Activated CD8-positive, alpha-beta memory T cell treated with anti-CD3 and anti-CD28 coated beads, Interleukin-2, amount 50 U/mL, for 1 hour (primary cell): ENCODE results near the gene FGF22.
"Not testable (repeated sequence)": the region's sequence is repeated elsewhere in the genome, so short reads cannot be mapped to it uniquely, and the experiment has no call there.

Source experiments
- DNase-seq: peaks from one replicate; pipeline ENCODE4 v3.0.0-alpha.2; 2020; ENCODE audit errors: extremely low read depth

FGF22 gene

DNA sequence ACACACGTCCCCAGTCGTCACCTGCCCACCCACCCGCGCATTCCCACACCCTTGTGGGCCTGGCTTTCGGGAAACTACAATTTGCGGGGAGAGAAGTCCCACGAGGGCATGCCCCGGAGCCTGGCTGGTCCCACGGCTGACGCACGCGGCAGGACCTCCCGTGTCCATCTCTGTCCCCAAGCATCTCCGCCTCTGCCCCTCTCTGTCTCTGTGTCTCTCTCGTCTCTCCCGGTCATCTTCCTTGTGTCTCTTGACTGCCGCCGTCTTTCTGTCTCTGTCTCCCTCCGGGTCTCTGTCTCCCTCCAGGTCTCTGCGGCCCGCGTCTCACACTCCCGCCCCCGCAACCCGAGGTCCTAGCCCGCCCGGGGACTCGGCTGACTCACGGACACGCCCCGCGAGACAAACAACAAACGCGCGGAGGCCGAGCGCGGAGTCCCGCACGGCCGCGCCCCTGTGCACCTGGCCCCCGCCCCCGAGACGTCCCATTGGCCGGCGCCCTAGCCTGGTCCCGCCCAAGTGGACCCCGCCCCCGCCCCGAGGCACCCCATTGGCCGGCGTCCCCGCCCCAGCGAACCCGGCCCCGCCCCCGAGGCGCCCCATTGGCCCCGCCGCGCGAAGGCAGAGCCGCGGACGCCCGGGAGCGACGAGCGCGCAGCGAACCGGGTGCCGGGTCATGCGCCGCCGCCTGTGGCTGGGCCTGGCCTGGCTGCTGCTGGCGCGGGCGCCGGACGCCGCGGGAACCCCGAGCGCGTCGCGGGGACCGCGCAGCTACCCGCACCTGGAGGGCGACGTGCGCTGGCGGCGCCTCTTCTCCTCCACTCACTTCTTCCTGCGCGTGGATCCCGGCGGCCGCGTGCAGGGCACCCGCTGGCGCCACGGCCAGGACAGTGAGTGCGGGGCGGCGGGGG lies at the start of gene FGF22:
Gene FGF22 (plus strand): TSS at position 627 of the 908 bp plus-strand sequence. CDS start 47 bp downstream, at position 674.
- peak; percentile 78 for DNase-seq

DNA sequence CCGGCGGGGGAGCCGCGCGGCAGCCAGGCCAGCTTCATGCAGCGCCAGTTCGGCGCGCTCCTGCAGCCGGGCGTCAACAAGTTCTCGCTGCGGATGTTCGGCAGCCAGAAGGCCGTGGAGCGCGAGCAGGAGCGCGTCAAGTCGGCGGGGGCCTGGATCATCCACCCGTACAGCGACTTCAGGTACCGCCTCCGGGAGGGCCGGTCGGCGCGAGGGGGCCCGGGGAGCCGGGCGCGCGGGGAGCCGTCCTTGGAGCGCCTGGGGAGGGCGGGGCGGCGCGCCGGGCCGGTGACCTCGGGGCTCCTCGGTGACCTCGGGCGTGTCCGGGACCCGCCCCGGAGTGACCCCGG lies 49.3 kb upstream of the FGF22 start:
- no peak for DNase-seq

- no peak for DNase-seq
Observed at GRCh38 chr19:590750-591098, 49.0 kb upstream of the FGF22 start.

DNA sequence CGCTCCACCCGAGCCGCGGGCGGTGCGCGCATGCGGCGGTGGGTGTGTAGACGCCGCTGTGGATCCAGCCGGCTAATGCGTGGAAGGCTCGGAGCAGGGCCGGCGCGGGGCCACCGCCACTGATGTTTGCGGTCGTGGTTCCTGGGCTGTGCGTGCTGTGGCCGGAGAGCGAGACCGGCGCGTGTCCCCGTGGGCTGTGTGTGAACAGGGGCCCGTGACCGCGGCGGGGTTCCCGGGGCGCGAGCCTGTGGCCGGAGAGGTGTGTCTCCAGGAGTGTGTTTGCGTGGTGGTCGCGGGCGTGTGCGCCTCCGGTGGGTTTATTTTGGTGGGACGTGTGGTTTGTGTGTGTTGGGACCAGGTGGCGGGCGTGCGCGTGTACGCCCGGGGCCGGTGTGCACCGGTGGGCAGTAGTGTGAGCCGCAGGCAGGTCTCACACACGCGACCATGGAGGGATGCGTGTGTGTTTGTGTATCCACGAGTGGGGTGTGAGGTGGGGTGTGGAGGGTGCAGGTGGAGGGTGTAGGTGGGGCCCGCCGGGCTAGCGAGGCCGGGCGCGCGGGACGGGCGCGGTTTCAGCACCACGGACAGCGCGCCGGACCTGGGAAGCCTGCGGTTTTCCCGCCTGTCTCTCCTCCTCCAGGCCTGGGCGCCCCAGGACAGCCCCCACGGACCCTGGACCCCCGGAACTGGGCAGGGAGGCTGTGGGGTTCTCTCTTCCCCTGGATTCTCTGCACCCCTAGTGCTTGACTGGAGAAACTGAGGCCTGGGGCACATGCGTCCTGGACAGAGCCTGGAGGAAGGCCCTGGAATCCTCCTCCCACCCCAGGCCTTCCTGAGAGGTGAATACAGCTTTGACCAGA lies 48.4 kb upstream of the FGF22 start:
- no peak for DNase-seq

GRCh38 chr19:592101-592500 lies 47.6 kb upstream of the FGF22 start:
- no peak for DNase-seq

DNA sequence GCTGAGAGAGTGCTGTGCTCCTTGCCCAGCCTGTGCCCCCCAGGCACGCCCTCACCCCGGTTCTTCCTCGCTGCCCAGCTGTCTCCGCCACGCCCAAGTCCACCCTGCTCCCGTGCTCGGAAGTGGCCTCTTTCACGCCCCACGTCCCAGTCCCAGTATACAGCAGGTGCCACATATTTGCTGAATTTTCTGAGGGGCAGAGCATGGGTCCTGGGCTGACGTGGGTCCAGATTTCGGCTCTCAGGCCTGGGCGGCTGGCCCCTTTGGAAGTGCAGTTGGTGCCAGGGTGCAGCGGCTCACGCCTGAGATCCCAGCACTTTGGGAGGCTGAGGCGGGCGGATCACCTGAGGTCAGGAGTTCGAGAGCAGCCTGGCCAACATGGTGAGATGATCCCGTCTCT lies 46.6 kb upstream of the FGF22 start:
- no peak for DNase-seq

GRCh38 chr19:593505-593904 lies 46.2 kb upstream of the FGF22 start:
- DNase-seq = no peak

DNA sequence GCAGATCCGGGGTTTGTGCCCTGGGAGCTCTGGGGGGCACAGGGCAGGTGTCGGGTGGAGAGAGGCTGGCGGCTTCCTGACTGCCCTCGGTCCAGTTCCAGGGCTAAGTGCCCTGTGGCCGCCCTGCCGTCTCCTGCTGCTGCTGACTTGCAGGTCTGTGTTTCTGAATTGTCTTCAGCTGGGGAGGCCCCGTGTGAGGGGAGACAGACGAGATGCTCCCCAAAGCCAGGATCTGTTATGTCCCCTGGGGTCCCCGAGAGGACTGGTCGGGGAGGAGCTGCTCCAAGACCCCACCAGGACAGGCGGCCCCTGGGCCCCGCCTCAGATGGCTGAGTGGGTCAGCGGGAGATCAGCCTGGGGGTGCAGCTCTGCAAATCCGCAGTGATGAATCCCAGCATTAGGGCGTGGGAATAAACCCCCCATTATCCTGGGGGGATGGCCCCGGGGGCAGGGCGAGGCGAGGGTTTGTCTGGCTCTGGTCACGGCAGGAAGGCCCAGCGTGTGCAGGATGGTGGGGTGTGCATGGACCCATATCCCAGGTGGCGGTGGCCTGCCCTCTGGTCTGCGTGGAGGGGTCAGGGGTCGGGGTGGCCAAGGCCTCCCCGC lies 45.3 kb upstream of the FGF22 start:
- no peak for DNase-seq

GRCh38 chr19:595326-596262 lies 44.1 kb upstream of the FGF22 start:
- no peak for DNase-seq

- no peak for DNase-seq
Observed at GRCh38 chr19:596263-596655, 43.4 kb upstream of the FGF22 start.

- DNase-seq = no peak
Observed at GRCh38 chr19:597406-598315, 42.0 kb upstream of the FGF22 start.

DNA sequence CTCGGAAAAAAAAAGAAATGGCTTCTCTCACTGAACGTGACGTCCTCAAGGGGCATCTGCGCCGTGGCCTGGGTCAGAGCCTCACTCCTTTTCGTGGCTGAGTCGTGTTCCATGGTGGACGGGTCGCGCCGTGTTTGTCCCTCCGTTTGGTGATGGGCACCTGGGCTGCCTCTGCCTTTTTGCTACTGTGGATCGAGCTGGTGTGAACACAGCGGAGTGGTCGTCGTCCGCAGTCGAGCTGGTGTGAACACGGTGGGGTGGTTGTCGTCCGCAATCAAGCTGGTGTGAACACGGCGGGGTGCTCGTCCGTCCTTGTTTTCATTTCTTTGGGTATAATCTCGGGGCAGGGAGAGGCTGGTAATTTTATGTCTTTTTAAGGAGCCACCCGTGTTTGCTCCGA lies 38.4 kb upstream of the FGF22 start:
- DNase-seq = no peak

DNA sequence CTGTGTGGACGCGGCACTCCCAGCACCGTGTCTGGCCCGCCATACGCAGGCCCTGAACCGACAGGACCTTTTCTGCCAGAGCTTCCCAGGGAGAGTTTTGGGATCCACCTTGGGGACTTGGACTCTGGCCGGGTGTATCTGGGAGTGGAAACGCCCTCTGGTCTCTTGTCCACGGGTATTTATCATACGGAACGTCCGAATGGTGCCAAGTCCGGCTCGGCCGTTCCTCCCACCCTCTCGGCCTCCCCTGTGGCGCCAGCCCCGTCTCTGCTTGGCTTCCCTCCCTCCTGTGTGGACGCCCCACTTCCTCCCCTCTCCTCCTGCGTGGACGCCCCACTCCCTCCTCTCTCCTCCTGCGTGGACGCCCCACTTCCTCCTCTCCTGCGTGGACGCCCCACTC lies 37.9 kb upstream of the FGF22 start:
- no peak for DNase-seq

GRCh38 chr19:602391-603301 lies 37.0 kb upstream of the FGF22 start:
- no peak for DNase-seq

DNA sequence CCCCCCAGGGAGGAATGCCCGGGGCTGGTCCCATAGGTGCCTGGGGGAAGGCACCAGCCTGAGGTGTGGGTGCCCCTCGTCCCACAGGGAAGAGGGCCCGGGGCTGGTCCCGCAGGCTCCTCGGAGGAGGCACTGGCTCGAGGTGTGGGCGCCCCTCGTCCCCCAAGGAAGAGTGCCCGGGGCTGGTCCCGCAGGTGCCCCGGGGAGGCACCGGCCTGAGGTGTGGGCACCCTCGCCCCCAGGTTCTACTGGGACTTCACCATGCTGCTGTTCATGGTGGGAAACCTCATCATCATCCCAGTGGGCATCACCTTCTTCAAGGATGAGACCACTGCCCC lies 36.4 kb upstream of the FGF22 start:
- DNase-seq = not testable (repeated sequence)

- not testable (repeated sequence) for DNase-seq
Observed at GRCh38 chr19:603779-604178, 35.9 kb upstream of the FGF22 start.

- DNase-seq = no peak
Observed at GRCh38 chr19:604355-604754, 35.3 kb upstream of the FGF22 start.

DNA sequence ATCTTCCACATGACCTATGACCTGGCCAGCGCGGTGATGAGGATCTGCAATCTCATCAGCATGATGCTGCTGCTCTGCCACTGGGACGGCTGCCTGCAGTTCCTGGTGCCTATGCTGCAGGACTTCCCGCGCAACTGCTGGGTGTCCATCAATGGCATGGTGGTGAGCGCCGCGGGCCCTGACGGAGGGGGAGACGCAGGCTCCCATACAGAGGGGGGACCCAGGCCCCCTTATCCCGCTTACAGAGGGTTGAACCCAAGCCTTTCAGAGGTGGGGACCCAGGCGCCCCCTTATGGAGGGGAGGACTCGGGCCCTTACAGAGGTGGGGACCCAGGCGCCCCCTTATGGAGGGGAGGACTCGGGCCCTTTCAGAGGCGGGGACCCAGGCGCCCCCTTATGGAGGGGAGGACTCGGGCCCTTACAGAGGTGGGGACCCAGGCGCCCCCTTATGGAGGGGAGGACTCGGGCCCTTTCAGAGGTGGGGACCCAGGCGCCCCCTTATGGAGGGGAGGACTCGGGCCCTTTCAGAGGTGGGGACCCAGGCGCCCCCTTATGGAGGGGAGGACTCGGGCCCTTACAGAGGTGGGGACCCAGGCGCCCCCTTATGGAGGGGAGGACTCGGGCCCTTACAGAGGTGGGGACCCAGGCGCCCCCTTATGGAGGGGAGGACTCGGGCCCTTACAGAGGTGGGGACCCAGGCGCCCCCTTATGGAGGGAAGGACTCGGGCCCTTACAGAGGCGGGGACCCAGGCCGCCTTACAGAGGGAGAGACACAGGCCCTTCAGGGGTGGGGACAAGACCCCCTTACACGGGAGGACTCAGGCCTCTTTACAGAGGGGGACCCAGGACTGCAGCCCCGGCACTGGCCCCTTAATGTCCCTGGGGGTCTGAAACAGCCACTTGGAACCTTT lies 34.4 kb upstream of the FGF22 start:
- not testable (repeated sequence) for DNase-seq
